ENCODE measurements around the gene SULT1C2. TPM values are rescaled to one million over a fixed set of nuclear protein-coding genes. Genes with fewer than 3 reads are reported as not detected.

Gene SULT1C2
- total and polyA plus RNA-seq, 2 of the 8 experiments (the other 6 are each of a cell fraction or from before 2014, with no cell fraction given) = 2.2 to 2.8 TPM

DNA sequence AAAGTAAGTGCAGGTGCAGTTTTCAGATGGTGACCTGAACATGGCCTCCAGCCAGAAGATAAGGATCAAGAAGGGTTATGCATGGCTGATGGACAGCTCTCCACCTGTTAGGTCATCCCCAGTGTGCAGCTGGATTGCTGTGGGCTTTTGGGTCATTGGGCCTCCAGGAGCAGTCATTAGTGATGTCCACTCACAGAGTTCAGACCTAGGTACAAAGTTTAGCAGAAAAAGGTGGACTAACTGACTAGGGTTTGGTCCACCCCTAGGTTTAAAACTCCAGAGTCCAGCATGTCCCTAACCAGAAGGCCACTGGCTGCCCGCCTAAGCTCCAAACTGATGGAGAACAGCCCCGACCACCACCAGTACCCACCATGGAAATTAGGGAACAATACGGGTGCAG is 18.3 kb upstream of the SULT1C2 start:
- H4K8ac ChIP-seq (ENCODE audit: extremely low read depth, insufficient read depth, low read length) = no peak overlapping the region

More for the DNA sequence above, 18.3 kb upstream of the SULT1C2 start:
- Histone ChIP-seq H3K79me1 (ENCODE audit: low read depth, low read length) (no peaks in the 10 kb centered on the region), H3K27ac (ENCODE audit: low read depth, low read length) (no peak overlapping the region), H3K18ac (ENCODE audit: extremely low read depth, low read length) (no peak overlapping the region), H4K20me1 (replicated peaks in 1 of 2; ENCODE audit: control insufficient read depth in 1 of 2, insufficient read depth in 2 of 2, low read length in 2 of 2) (no peaks in the 10 kb centered on the region), H2BK5ac (ENCODE audit: low read depth, low read length) (no peak overlapping the region), H3K56ac (replicated peaks; ENCODE audit: insufficient read length, low read depth, low read length) (no peak overlapping the region), H4K91ac (replicated peaks; ENCODE audit: insufficient read length, low read length) (no peak overlapping the region), H2BK12ac (ENCODE audit: low read depth, low read length) (no peak overlapping the region), H3K4ac (replicated peaks; ENCODE audit: insufficient read length, low read depth, low read length) (no peak overlapping the region), H3K23me2 (ENCODE audit: low read depth, low read length) (no peaks in the 10 kb centered on the region), H2BK15ac (ENCODE audit: low read length) (no peak overlapping the region), H3K9ac (replicated peaks in 1 of 4; ENCODE audit: extremely low read depth in 1 of 4, low read depth in 3 of 4, low read length in 3 of 4) (no peak overlapping the region), H3K14ac (ENCODE audit: insufficient read length) (no peak overlapping the region), H3K4me2 (ENCODE audit: insufficient read depth in 1 of 2, low read depth in 2 of 2, low read length in 2 of 2) (no peak overlapping the region), H4K5ac (ENCODE audit: insufficient read length, low read depth, low read length) (no peak overlapping the region), H3K4me3 (ENCODE audit: extremely low read depth in 1 of 4, insufficient read depth in 2 of 4, low read depth in 3 of 4, low read length in 4 of 4) (no peak overlapping the region), H3K23ac (ENCODE audit: insufficient read length) (no peak overlapping the region), H3K79me2 (ENCODE audit: control insufficient read depth in 1 of 2, insufficient read depth in 2 of 2, low read length in 2 of 2) (no peaks in the 10 kb centered on the region), H2AFZ (ENCODE audit: low read length) (no peak overlapping the region), H3K36me3 (ENCODE audit: control insufficient read depth in 2 of 4, insufficient read depth in 4 of 4, low read length in 3 of 4) (no peaks in the 10 kb centered on the region), H3K27me3 (replicated peaks in 1 of 4; ENCODE audit: control insufficient read depth in 3 of 4, extremely low read depth in 1 of 4, insufficient read depth in 3 of 4, low read length in 3 of 4) (no peaks in the 10 kb centered on the region), H2BK120ac (replicated peaks; ENCODE audit: low read depth, low read length) (no peak overlapping the region), H3K4me1 (replicated peaks in 1 of 4; ENCODE audit: control insufficient read depth in 3 of 4, insufficient read depth in 4 of 4, low read length in 3 of 4) (no peaks in the 10 kb centered on the region), H2BK20ac (ENCODE audit: low read length) (no peak overlapping the region), H3K9me3 (ENCODE audit: insufficient read depth in 2 of 2, low read depth in 1 of 2, low read length in 1 of 2) (no peaks in the 10 kb centered on the region), H2AK5ac (ENCODE audit: low read depth, low read length) (no peak overlapping the region)
- TF ChIP-seq POLR2AphosphoS5 (IDR thresholded peaks at IDR 0.05; ENCODE audit: low read depth, low read length) (no peak), SIN3A (conservative IDR thresholded peaks at IDR 0.05 in 1 of 2, IDR thresholded peaks at IDR 0.05 in 1 of 2; ENCODE audit: low read depth in 1 of 2, low read length in 2 of 2) (no peak), RNF2 (IDR thresholded peaks at IDR 0.05; ENCODE audit: borderline replicate concordance, low read depth, low read length, missing control alignments, poor library complexity, severe bottlenecking) (no peak), BACH1 (IDR thresholded peaks at IDR 0.05; ENCODE audit: low read length) (no peak), CHD1 (IDR thresholded peaks at IDR 0.05; ENCODE audit: low read depth, low read length) (no peak), POLR2A (IDR thresholded peaks at IDR 0.05; ENCODE audit: control extremely low read depth in 1 of 2, low read depth in 2 of 2, low read length in 2 of 2) (no peak), NANOG (IDR thresholded peaks at IDR 0.05; ENCODE audit: insufficient read depth, low read depth, low read length, poor library complexity, severe bottlenecking) (no peak), HDAC2 (IDR thresholded peaks at IDR 0.05; ENCODE audit: borderline replicate concordance in 1 of 2, low read depth in 2 of 2, low read length in 2 of 2) (no peak), JUN (IDR thresholded peaks at IDR 0.05; ENCODE audit: low read depth, low read length) (no peak), RXRA (IDR thresholded peaks at IDR 0.05; ENCODE audit: insufficient read depth, low read depth, low read length) (no peak), PHF8 (conservative IDR thresholded peaks at IDR 0.05; ENCODE audit: low read depth, low read length) (no peak)
- TF ChIP-seq, protein P1, sequence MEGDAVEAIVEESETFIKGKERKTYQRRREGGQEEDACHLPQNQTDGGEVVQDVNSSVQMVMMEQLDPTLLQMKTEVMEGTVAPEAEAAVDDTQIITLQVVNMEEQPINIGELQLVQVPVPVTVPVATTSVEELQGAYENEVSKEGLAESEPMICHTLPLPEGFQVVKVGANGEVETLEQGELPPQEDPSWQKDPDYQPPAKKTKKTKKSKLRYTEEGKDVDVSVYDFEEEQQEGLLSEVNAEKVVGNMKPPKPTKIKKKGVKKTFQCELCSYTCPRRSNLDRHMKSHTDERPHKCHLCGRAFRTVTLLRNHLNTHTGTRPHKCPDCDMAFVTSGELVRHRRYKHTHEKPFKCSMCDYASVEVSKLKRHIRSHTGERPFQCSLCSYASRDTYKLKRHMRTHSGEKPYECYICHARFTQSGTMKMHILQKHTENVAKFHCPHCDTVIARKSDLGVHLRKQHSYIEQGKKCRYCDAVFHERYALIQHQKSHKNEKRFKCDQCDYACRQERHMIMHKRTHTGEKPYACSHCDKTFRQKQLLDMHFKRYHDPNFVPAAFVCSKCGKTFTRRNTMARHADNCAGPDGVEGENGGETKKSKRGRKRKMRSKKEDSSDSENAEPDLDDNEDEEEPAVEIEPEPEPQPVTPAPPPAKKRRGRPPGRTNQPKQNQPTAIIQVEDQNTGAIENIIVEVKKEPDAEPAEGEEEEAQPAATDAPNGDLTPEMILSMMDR (IDR thresholded peaks at IDR 0.05; ENCODE audit: control extremely low read depth in 1 of 3, insufficient read depth in 1 of 3, low read depth in 1 of 3, low read length in 3 of 3) = no peak
- POLR2A ChIA-PET (ENCODE audit: partially characterized antibody) = no interaction called here
- WGBS, 2 experiments (ENCODE audit: extremely low coverage in 1 of 2, insufficient coverage in 1 of 2, insufficient read length in 1 of 2, insufficient replicate concordance in 2 of 2, low coverage in 1 of 2, low lambda C conversion rate in 2 of 2, missing lambda C conversion rate in 1 of 2) = 61% methylated on average over 3 of the region's 3 CpGs; no CpG with 5 or more reads in 1 of the 2 experiments
- no peak for DNase-seq (ENCODE audit: low read depth in 1 of 2, low spot score in 2 of 2)
- no peak for FAIRE-seq
- CTCF ChIA-PET (ENCODE audit: partially characterized antibody) = no interaction called here

Data from H1 (cell line).